ENCODE data around the gene SLC35F3.
"Not testable (repeated sequence)": the region's sequence is repeated elsewhere in the genome, so short reads cannot be mapped to it uniquely, and the experiment has no call there.

The SLC35F3 gene

DNA sequence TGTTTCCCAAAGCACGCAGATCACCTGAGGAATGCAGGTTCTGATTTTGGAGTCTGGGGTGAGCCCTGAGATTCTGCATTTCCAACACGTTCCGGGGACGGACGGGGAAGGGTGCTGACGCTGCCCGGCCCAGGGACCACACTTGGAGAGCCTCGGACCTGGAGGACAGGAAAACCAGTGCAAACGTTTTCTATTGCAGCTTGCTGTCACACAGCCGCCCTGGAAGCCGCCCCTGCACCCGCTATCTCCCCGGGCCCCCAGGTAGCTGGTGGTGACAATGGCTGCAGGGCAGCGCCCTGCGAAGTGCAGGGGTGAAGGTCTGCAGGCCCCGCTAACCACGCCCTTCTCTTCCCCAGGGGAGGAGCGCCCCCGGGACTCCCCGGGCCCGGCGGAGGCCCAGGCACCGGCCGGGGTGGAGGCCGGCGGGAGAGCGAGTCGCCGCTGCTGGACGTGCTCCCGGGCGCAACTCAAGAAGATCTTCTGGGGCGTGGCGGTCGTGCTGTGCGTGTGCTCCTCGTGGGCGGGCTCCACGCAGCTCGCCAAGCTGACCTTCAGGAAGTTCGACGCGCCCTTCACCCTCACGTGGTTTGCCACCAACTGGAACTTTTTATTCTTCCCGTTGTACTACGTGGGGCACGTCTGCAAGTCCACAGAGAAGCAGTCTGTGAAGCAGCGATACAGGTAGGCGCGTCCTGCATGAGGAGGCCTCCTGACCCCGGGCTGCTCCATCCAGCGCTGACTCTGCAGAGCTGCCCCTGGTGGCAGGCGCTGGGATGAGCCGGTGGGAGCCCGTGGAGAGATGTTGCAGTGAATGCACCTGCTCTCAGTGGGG is 326.8 kb downstream of the SLC35F3 start:
- no peak for DNase-seq

DNA sequence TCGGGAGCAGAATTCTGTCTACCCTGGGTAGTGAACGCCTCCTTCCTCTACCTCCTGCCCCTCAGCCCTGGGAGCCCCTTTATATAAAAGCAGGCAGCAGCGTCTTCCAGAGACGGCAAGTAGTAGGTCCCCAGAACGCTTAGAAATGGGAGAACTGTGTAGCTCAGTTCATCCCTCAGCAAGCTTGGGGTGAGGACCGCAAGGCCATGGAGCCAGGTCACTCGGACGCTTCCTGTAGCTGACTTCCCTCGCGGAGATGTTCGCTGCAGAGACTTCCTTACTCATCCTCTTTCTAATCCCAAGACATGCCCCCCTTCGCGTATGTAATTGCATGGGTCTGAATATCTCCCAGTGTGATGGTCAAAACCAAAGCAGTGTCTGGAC is 327.4 kb downstream of the SLC35F3 start:
- DNase-seq = no peak

DNA sequence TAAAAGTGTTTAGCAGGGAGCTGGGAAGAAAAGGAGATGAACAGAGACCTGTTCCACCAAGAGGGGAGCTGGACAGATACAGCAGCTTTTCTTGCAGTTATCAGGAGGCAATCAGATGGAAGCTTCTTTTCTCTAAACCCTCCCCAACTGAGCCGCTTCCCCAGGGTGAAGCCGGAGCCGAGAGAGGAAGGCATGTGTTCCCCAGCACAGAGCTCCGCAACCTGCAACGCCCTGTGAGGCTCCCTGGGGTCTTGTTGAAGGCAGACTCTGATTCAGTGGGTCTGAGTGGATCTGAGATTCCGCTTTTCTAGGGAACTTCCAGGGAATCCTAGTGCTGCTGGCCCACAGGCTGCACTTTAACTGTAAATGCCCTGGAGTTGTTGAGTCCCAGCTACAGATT is 329.7 kb downstream of the SLC35F3 start:
- no peak for DNase-seq

DNA sequence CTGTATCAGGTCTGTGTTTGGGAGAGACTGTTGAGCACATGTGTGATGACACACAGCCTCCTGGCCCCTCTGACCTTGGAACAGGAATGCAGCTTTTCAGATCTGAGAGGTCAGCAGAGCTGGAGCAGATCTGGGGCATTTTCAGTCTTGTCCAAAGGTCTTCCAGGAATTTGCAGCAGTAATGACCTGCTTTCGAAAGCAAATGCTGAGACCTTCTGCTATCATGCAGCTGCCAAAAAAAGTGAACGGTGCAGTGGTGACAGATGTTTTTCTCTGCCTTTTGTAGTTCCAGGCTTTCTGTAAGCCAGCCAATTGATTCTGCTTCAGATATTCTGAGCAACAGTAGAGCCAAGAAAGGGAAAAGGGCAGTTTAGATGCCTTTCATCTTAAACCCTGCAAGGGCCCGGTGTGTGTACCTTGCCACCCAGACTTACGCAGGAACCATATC is 331.0 kb downstream of the SLC35F3 start:
- DNase-seq = peak; percentile 31

DNA sequence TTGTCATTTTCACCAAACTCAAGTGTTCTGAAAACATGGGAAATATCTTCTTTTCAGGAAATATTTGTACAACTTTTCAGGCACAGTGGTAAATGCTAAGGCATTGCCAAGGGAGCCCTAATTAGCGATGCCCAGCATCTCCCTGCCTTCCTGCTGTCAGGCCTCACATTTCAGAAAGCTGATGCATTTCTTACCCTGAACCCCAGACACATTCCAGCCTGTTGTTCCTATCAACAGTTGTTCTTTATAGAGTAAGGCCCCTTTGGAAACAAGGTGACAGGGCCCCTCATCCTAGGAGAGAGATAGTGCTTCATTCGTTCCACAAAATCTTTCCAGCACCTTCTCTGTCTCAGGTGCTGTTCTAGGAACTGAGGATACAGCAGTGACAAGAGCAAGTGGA is 332.9 kb downstream of the SLC35F3 start:
- DNase-seq = no peak

DNA sequence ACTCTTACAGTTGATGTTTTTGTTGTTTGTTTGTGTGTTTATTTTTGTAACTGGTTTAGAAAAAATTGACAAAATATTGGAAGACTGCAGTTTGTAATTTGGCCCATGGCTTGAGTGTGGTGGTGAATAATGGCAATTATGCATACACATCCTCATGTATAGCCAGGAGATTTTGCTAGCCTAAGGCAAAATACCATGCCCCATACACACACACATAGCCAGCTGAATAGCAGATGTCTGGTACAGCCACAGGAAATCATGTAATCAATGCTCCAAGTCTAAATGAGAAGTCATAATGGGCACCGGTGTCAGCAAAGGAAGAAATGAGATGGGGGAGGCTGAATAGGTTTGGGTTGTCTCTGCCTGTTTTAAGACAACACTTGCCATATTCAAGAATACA is 333.6 kb downstream of the SLC35F3 start:
- DNase-seq = no peak

DNA sequence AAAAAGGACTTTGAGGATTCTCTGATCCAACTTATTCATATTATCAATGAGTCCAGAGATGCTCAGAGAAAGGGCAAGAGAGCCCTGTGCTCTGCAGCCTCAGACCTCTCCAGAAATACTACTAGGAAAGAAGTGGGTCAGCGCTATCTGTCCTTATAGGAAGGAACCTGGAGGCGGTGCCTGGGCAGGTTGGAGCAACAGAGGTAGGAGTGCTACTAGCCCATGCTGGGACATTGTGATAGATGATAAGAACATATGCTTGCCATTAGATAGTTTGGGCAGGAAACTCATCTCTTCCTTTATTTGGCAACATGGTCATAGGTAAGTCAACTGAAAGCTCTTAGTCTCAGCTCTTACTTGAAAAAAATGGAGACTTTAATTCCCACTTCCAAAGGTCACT is 335.0 kb downstream of the SLC35F3 start:
- DNase-seq = no peak

DNA sequence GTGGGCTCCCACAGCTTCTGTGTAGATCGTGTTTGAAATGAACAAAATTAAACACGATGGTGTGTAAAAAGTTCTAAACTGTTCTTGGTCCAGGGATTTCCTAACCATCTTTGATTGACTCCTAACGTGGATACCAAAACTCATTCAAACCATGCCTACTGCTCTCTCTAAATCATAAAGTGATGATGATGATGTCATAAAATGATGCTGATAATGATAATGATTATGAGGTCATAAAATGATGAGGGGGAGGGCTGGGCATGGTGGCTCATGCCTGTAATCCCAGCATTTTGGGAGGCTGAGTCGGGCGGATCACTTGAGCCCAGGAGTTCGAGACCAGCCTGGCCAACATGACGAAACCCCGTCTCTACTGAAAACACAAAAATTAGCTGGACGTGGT is 335.5 kb downstream of the SLC35F3 start:
- DNase-seq = no peak

DNA sequence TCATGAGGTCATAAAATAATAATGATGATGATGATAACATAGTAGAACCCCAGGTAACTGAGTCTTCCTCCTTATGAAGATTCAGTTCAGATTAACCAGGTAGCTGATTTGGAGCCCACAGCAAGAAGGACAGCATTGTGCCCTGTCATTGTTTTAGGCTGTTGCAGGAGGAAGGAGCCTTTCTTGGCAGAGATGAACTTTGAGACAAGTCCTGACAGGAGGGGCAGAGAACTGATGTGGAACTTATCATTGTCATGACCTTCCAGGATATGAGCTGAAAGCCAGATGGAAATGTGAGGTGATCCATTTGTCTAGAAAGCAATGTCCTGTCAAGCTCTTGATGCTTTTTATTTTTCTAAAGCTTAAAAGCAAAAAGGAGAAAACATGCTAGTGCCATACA is 336.2 kb downstream of the SLC35F3 start:
- no peak for DNase-seq

DNA sequence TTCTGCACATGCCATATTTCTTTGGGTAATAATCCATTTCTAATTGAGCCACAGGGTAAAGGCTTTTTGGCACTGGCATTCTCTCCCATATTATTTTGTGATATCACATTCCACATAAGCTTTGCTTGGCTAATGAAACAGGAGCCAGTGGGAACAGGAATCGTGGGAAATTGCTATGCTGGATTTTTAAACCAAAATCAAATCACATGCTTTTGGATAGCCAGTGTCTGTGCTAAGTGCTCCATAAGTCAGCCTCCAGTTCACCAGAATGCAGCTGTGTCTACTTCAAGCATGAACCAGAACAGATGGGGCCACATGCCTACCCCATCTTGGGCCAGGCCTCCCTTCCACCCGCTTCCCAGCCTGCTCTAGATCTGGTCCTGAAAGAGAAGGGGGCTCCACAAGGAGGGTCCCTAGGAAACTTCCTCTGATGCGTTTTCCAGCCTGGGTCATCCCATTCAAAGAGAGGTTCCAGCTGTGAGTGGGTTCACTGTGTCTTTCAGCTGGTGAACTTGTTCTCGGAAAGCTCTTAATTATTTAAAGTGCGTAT is 337.5 kb downstream of the SLC35F3 start:
- DNase-seq = no peak

DNA sequence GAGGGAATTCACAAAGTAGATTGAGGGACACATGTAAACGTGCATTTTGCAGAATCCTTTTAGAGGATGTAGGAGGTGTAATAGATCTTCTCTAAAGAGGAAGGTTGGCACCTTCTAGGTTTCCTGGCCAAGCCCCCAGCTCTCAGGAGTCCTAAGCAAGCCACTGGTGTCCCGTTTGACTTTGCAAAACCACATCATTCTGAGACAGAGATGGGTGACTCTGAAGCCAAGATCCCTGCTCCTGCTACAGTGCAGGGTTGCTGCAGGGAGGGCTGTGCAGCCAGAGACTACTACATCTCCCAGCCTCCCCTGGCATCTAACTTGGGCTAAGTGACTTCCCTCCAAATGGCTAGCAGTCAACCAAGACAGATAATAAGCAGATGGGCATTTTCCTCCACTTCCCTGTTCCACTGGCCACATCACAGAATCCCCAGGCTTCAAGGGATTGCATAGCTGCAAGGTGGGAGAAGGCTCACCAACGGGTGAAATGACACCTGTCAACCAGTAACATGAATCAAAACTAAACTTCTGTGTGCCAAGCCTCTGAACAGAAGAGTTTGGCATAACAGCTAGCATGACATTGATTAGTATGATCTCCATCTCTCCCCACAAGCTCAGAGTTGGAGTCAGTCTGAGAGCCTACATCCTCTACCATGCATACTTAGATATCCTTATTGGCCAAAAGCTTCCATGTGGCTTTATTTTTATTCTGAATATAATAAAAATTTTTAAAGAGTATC is 339.2 kb downstream of the SLC35F3 start:
- DNase-seq = no peak

DNA sequence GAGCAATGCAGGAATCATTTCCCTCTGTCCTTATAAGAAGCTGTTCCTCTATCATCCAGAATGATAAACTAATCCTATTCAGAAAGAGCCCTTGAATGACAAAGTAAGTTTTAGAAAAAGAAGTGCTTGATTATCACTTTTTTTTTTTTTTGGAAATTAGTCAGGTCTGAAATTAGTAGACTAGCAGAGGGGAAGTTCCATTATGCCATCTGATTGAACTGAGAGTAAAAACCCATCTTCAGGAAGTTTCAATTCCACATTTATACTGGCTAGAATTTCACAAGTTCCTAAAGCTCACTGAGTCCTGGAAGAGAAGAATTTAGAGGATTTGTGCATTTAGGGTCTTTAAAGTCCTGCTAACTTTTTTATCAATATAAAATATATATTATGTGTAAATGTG is 340.0 kb downstream of the SLC35F3 start:
- DNase-seq = no peak

DNA sequence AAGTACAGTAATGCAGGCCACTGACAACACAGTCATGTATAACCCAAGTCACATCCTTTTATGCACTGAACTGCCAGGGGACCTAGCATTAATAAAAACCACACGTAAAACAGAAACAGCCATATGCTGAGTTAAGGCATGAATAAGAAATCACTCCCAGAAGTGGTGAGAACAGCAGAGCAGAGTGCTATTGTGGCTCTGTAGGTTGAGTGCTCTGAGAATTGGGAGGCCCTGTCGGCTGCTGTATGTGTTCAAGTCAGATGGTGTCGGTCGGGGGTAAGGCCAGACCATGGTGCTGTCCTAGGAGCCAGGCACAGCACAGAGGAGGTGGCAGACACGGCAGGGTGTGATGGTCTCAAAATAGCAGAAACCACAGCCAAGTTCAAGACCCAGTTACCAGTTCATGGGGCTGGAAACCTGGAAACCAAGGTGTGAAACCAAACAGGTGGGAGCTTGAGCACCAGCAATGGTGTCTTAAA is 342.2 kb downstream of the SLC35F3 start:
- peak; percentile 25 for DNase-seq

DNA sequence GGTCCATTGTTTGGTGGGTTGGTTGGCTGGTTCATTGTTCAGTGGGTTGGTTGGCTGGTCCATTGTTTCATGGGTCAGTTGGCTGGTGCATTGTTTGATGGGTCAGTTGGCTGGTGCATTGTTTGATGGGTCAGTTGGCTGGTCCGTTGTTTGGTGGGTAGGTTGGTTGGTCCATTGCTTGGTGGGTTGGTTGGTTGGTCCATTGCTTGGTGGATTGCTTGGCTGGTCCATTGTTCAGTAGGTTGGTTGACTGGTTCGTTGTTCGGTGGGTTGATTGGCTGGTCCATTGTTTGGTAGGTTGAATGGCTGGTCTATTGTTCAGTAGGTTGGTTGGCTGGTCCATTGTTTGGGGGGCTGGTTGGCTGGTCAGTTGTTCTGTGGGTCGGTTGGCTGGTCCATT is 343.3 kb downstream of the SLC35F3 start:
- DNase-seq = not testable (repeated sequence)

DNA sequence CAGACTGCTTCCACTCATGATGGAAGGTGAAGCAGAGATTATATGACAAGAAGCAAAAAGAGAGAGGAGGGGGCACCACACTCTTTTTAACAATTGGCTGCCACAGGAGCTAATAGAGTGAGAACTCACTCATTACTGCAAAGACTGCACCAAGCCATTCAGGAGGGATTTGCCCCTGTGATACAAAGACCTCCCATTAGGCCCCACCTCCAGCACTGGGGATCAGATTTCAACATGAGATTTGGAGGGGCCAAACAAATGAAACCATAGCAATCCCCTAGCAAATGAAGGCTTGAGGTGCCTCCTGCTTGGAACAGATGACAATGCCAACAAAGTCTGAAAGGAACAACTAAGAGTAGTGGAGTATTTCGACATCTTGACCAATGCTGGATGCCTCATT is 346.3 kb downstream of the SLC35F3 start:
- DNase-seq = no peak

DNA sequence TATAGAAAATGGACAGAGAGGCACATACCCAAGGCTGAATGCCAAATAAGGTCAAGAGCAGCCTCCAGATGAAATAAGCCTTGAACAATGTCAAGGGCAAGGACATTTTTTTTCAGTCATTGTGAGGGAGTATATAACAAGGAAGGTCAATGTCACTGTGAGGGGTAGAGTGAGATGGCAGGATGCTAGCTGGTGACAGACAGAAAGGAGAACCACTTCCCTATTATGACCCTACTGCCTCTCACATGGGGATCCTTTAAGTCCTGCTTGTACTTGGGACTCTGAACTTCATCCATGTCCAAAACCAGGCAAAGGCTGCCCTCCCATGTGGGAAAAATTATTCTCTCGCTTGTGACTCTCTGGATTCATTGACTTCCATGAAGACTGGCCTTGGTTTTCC is 349.3 kb downstream of the SLC35F3 start:
- no peak for DNase-seq

DNA sequence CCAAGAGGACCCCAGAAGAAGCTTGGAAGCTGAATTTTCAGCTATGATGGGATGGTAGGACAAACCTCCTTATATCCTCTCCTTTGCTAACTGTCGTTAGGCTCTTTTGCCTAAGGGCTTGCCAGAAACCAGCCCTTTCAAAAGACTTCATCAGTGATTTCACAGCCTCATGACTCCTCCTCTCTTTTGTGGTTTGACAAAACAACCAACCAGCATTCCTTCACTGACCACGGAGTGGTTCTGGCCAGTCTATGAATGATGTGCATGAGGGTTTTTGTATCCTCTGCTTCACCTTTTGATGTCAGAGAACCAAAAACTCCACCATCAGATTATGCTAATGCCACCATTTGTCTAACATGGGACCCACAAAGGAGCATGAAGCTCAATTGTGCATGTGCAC is 351.9 kb downstream of the SLC35F3 start:
- no peak for DNase-seq

DNA sequence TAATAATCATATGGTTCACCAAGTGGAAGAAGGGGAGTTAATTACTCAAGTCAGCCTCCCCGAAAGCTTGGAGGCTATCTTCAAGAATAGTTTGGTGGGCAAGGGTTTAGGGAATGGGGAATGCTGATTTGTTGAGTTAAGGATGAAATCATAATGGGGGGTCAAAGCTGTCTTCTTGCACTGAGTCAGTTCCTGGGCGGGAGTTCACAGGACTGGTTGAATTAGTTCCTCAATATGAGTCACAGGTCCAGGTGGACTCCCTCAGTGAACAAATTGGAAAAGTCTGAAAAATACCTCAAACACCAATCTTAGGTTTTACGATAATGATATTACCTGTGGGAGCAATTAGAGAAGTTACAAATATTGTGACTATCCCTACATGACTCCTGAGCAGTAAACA is 353.6 kb downstream of the SLC35F3 start:
- DNase-seq = no peak

DNA sequence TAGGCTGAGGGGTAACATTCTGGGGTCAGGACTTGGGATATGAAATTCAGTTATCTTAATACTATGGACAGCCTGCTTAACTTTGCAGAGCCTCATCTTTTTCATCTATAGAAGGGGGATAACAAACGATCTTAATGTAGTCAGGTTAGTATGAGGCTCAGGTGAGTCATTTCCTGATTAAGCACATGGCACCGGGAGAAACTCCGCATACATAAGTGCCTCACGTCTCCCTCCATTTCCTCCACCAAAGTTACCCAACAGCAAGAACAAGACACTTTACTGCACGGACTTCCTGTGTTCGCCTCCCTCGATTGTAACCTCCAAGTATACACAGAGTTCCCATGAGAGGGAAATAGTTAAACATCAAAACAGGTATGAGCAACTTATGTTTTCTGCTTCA is 356.1 kb downstream of the SLC35F3 start:
- DNase-seq = no peak

DNA sequence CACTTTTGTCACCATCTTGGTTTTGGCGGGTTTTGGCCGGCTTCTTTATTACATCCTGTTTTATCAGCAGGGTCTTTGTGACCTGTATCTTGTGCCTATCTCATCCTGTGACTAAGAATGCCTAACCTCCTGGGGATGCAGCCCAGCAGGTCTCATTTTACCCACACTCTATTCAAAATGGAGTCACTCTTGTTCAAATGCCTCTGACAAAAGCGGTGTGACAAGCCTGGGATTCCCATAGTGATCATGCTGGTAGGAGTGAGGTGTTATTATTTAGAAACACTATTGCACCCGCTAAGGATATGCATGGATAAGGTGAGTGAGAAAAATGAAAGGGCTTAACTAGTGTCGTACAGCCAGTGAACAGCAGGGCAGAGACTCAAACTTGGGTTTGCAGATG is 357.1 kb downstream of the SLC35F3 start:
- DNase-seq = no peak

DNA sequence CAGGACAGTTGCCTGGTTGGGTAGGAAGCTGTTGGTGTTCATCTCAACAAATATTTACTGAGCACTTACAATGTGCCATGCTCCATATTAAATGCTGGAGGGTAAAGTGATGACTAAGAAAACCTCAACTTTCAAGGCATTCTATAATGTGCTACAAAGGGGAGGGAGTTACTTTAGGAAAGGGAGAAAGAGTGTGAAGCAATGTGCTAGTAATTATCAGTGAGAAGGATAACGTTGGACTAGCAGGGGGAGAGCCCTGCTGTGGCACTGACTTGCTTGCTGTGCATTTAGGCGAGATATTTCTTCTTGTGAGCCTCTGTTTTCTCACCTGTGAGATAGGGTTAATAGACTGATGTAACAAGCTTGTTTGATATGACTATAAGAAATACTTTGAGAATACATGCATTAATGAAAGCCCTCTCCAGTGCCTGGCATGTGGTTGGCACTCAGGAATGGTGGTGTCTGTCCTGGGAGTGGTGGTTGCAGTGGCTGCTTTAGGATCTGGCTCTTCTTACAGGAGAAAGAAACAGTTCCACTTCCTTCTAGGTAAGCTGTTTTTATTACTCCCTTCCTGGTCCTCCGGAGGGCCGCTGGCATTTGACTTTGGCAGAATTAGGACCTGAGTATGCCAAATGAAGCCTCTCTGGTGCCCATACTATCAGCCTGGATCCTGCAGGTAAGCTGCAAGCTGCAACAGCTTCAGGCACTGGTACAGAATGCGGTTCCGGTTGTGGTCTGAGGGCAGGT is 357.7 kb downstream of the SLC35F3 start:
- DNase-seq = no peak

DNA sequence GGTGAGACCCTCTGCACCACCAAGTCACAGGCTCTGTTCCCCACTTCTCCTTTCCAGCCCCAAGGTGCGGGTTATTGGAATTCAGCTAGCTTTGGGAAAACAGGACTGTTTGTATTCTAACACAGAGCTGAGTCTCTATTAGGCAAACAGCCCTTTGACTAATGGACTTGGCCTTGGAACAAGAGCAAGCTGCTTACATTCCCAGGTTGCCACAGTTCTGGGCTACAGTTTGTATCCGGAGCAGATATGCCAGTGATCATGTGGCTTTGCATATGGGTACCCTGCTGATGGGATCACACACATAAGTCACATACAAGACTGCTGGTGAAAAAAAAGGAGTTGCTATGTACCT is 358.3 kb downstream of the SLC35F3 start:
- no peak for DNase-seq

DNA sequence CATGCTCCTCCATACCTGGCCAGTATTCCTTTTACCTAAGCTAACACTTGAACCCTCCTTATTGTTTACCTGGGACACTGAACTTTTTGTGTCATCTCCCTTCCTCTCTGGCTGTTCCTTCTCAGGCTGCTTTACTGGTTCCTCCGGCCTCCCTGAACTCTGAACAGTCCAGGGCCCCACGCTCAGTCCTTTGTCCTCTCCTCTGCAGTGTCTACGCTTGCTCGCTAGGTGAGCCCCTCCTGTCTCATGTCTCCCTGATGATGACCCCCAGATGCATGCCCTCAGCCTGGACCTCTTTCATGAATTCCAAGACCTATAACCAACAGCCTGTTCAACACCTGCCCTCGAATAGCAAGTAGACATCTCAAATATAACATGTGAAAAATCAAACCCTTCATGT is 360.4 kb downstream of the SLC35F3 start:
- DNase-seq = no peak
